K562 (cell line): ENCODE data around the gene PA2G4. TPM values are rescaled to one million over a fixed set of nuclear protein-coding genes. Genes with fewer than 3 reads are reported as not detected.

Source experiments
- BACH1 ChIP-seq: fragments of 200-800 bp; sonication (Bioruptor generic); IDR thresholded peaks from 2 replicates; pipeline ENCODE4 v1.6.1; 2016; ENCODE audit warnings: missing genetic modification characterization, missing compliant biosample characterization
- ELF4 ChIP-seq: fragments of 450-650 bp; formaldehyde crosslinking; IDR thresholded peaks from 2 replicates; pipeline ENCODE4 v1.4.0; 2022; ENCODE audit warnings: missing genetic modification characterization
- ETS2 ChIP-seq: IDR thresholded peaks from 2 replicates; pipeline ENCODE4 v1.6.1; 2016; ENCODE audit warnings: borderline replicate concordance, missing genetic modification characterization, mild to moderate bottlenecking, moderate library complexity, missing compliant biosample characterization; ENCODE audit not compliant: poor library complexity, severe bottlenecking
- MYC ChIP-seq, 2 experiments: fragments of 250-450 bp in 1 of 2; sonication (Bioruptor Pico) in 1 of 2; IDR thresholded peaks; 2 replicates each; pipeline versions ENCODE4 v1.5.1 to v1.6.1; 2012 to 2021; ENCODE audit warnings: low read depth in 2 of 2, borderline replicate concordance in 1 of 2, improper control_type of control experiment in 1 of 2, low read length in 1 of 2, mild to moderate bottlenecking in 1 of 2, moderate library complexity in 1 of 2
- NR4A1 ChIP-seq, 2 experiments: fragments of 250-450 bp in 1 of 2; fragments of 450-650 bp in 1 of 2; sonication (Bioruptor Pico) in 1 of 2; IDR thresholded peaks; 2 replicates each; pipeline versions ENCODE4 v1.4.0 to v1.6.1; 2016 to 2020; ENCODE audit warnings: mild to moderate bottlenecking in 2 of 2, missing compliant biosample characterization in 1 of 2, missing genetic modification characterization in 1 of 2, moderate library complexity in 1 of 2
- TEAD1 ChIP-seq, 2 experiments: fragments of 450-650 bp in 1 of 2; sonication (generic) in 1 of 2; formaldehyde crosslinking; IDR thresholded peaks; 2 replicates each; pipeline versions ENCODE4 v1.4.0 to v1.8.0; 2020 to 2022; ENCODE audit warnings: mild to moderate bottlenecking in 2 of 2, missing genetic modification reagents in 1 of 2
- TRIM24 ChIP-seq, 2 experiments: fragments of 450-650 bp; IDR thresholded peaks; 2 replicates each; pipeline ENCODE4 v1.6.1; 2016
- ZBED1 ChIP-seq: IDR thresholded peaks from 2 replicates; pipeline ENCODE4 v1.6.1; 2014
- polyA plus RNA-seq, 8 experiments: library from polyadenylated mRNA; depleted of rRNA in 4 of 8; stranded (reverse) in 5 of 8; unstranded in 3 of 8; fragments of >200 nt; fragmentation: Nextera tagmentation in 2 of 8; fragmentation: Illumina TruSeq in 1 of 8; extraction: Ambion mirVana in 2 of 8; extraction: Trizol in 1 of 8; gene quantifications; 2 replicates each; pipeline versions ENCODE4 v1.2.1 to v1.2.3, GENCODE V29; 2011 to 2014; ENCODE audit warnings: inconsistent platforms in 1 of 8, missing spikeins in 1 of 8
- total RNA-seq, 7 experiments: library from RNA; depleted of rRNA in 6 of 7; stranded (reverse); fragments of >200 nt in 6 of 7; fragmentation: Illumina TruSeq in 2 of 7; extraction: Trizol in 2 of 7; gene quantifications; 2 replicates each; pipeline versions ENCODE4 v1.2.1 to v1.2.3, GENCODE V29; 2011 to 2021; ENCODE audit warnings: low replicate concordance in 1 of 7
- TF ChIP-seq, protein P1 (sequence below): fragments of 450-650 bp; IDR thresholded peaks from 2 replicates; pipeline ENCODE4 v1.6.1; 2018; ENCODE audit not compliant: partially characterized antibody
- TF ChIP-seq, protein P2 (sequence below), 2 experiments: fragments of 450-650 bp; formaldehyde crosslinking in 1 of 2; IDR thresholded peaks; 2 replicates each; pipeline versions ENCODE4 v1.4.0 to v1.6.1; 2014 to 2020; ENCODE audit warnings: mild to moderate bottlenecking in 2 of 2, borderline replicate concordance in 1 of 2, low read depth in 1 of 2

PA2G4 gene
- total and polyA plus RNA-seq, 9 of the 15 experiments (the other 6 are each of a cell fraction or from before 2014, with no cell fraction given): 230 to 925 (median 638) TPM

DNA sequence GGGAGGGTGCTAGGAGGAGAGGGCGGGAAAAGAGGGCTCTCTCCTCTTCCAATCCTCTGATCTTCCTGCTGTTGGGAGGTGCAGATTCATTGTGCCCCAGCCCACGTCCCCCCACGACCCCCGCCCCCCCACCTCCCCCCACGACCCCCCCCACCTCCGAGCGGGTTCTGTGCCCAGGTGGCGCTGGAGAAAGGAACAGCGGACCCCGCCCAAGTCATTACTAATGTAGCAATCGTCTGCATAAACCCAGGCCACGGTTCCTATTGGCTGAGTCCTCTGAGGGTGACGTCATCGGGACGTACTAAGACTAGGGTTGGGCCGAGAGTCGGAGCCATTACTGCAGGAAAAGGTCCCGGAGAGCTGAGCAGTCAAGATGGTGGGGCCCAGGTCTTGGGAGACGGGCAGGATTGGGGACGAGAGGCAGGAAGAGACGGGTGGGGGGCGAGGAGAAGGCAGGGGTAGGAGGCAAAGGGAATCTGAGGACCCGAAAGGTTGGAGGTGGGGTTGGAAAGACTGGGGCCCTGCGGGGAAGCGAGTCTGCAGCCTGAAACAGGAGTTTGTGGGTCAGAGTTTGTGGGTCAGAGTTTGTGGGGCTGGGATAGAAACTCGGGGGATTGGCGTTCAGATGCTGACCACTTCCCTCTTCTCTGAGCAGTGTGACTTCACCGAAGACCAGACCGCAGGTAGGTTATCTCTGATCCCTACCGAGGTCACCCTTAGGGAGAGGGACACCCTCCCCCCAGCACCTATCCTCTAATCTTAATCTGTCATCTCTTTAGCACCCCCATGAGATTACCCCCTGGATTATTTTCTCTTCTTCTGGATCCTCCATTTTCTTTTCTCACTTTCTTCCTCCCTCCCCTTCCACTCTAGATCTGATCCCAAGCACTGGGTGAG is 53.9 kb downstream of the PA2G4 start, which contains the start of gene MYL6 (continued):
- TF ChIP-seq ELF4 (CRISPR knock-in tag) (peak; percentile 99), MYC (IDR thresholded peaks at IDR 0.05; ENCODE audit: low read depth, low read length) (peak; percentile 18; the same call in 1 of the 2 replicates), MYC (CRISPR knock-in tag; IDR thresholded peaks at IDR 0.05; ENCODE audit: borderline replicate concordance, low read depth) (peak; percentile 59; the same call in 1 of the 2 replicates), ETS2 (tag) (no peak), NR4A1 (CRISPR knock-in tag; IDR thresholded peaks at IDR 0.05) (no peak), NR4A1 (tag; IDR thresholded peaks at IDR 0.05) (peak; percentile 55; the same call in 1 of the 2 replicates), BACH1 (tag) (no peak), TRIM24 (IDR thresholded peaks at IDR 0.05) (peak in 1 of 2 experiments; percentile 11; a peak in 1 of 4 replicates), ZBED1 (no peak; the same call in 1 of the 2 replicates), TEAD1 (CRISPR knock-in tag; IDR thresholded peaks at IDR 0.05) (no peak; a peak in 1 of 4 replicates)
- TF ChIP-seq, protein P1, sequence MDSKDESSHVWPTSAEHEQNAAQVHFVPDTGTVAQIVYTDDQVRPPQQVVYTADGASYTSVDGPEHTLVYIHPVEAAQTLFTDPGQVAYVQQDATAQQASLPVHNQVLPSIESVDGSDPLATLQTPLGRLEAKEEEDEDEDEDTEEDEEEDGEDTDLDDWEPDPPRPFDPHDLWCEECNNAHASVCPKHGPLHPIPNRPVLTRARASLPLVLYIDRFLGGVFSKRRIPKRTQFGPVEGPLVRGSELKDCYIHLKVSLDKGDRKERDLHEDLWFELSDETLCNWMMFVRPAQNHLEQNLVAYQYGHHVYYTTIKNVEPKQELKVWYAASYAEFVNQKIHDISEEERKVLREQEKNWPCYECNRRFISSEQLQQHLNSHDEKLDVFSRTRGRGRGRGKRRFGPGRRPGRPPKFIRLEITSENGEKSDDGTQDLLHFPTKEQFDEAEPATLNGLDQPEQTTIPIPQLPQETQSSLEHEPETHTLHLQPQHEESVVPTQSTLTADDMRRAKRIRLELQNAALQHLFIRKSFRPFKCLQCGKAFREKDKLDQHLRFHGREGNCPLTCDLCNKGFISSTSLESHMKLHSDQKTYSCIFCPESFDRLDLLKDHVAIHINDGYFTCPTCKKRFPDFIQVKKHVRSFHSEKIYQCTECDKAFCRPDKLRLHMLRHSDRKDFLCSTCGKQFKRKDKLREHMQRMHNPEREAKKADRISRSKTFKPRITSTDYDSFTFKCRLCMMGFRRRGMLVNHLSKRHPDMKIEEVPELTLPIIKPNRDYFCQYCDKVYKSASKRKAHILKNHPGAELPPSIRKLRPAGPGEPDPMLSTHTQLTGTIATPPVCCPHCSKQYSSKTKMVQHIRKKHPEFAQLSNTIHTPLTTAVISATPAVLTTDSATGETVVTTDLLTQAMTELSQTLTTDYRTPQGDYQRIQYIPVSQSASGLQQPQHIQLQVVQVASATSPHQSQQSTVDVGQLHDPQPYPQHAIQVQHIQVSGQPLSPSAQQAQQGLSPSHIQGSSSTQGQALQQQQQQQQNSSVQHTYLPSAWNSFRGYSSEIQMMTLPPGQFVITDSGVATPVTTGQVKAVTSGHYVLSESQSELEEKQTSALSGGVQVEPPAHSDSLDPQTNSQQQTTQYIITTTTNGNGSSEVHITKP: peak; percentile 96
- TF ChIP-seq, protein P2, sequence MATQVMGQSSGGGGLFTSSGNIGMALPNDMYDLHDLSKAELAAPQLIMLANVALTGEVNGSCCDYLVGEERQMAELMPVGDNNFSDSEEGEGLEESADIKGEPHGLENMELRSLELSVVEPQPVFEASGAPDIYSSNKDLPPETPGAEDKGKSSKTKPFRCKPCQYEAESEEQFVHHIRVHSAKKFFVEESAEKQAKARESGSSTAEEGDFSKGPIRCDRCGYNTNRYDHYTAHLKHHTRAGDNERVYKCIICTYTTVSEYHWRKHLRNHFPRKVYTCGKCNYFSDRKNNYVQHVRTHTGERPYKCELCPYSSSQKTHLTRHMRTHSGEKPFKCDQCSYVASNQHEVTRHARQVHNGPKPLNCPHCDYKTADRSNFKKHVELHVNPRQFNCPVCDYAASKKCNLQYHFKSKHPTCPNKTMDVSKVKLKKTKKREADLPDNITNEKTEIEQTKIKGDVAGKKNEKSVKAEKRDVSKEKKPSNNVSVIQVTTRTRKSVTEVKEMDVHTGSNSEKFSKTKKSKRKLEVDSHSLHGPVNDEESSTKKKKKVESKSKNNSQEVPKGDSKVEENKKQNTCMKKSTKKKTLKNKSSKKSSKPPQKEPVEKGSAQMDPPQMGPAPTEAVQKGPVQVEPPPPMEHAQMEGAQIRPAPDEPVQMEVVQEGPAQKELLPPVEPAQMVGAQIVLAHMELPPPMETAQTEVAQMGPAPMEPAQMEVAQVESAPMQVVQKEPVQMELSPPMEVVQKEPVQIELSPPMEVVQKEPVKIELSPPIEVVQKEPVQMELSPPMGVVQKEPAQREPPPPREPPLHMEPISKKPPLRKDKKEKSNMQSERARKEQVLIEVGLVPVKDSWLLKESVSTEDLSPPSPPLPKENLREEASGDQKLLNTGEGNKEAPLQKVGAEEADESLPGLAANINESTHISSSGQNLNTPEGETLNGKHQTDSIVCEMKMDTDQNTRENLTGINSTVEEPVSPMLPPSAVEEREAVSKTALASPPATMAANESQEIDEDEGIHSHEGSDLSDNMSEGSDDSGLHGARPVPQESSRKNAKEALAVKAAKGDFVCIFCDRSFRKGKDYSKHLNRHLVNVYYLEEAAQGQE (IDR thresholded peaks at IDR 0.05; ENCODE audit: borderline replicate concordance): no peak
- TF ChIP-seq, protein P2 (CRISPR knock-in tag; IDR thresholded peaks at IDR 0.05; ENCODE audit: low read depth): 0 out of 2 replicates have a peak, but pooled peaks have one; percentile 46
